ENCODE measurements around the gene NUP210. TPM values are rescaled to one million over a fixed set of nuclear protein-coding genes. Genes with fewer than 3 reads are reported as not detected.

The NUP210 gene
- total and polyA plus RNA-seq, 2 experiments from 2014 or later = 23.7 to 41.9 TPM

GRCh38 chr3:13317596-13318320 lies 102.4 kb downstream of the NUP210 start:
- Histone ChIP-seq H3K4me3 (no peak overlapping the region), H3K27me3 (no peaks in the 10 kb centered on the region), H3K9me3 (ENCODE audit: low read depth) (no peaks in the 10 kb centered on the region), H3K36me3 (peaks cover 8% of the 10 kb centered on the region), H3K4me1 (ENCODE audit: low read depth) (no peaks in the 10 kb centered on the region), H3K27ac (no peak overlapping the region)
- no peak for TF ChIP-seq CTCF (IDR thresholded peaks at IDR 0.05; ENCODE audit: low read depth, low read length)
- DNase-seq (ENCODE audit: low read depth in 1 of 2, low spot score in 1 of 2) = no peak

GRCh38 chr3:13316603-13317002 lies 103.5 kb downstream of the NUP210 start:
- DNase-seq (ENCODE audit: low read depth in 1 of 2, low spot score in 1 of 2) = no peak
- Histone ChIP-seq H3K4me3 (no peak overlapping the region), H3K27ac (no peak overlapping the region), H3K36me3 (peaks cover 4% of the 10 kb centered on the region), H3K4me1 (ENCODE audit: low read depth) (no peaks in the 10 kb centered on the region), H3K9me3 (ENCODE audit: low read depth) (no peaks in the 10 kb centered on the region), H3K27me3 (no peaks in the 10 kb centered on the region)
- TF ChIP-seq CTCF (IDR thresholded peaks at IDR 0.05; ENCODE audit: low read depth, low read length) = no peak

- Histone ChIP-seq H3K27me3 (no peaks in the 10 kb centered on the region), H3K9me3 (ENCODE audit: low read depth) (no peaks in the 10 kb centered on the region), H3K4me3 (no peak overlapping the region), H3K4me1 (ENCODE audit: low read depth) (no peaks in the 10 kb centered on the region), H3K36me3 (peaks cover 4% of the 10 kb centered on the region), H3K27ac (no peak overlapping the region)
- no peak for DNase-seq (ENCODE audit: low read depth in 1 of 2, low spot score in 1 of 2)
- no peak for TF ChIP-seq CTCF (IDR thresholded peaks at IDR 0.05; ENCODE audit: low read depth, low read length)
Measured at GRCh38 chr3:13314877-13315276, 105.2 kb downstream of the NUP210 start.

- Histone ChIP-seq H3K9me3 (ENCODE audit: low read depth) (no peaks in the 10 kb centered on the region), H3K27me3 (no peaks in the 10 kb centered on the region), H3K4me3 (no peak overlapping the region), H3K36me3 (peaks cover 2% of the 10 kb centered on the region), H3K27ac (no peak overlapping the region), H3K4me1 (ENCODE audit: low read depth) (no peaks in the 10 kb centered on the region)
- no peak for DNase-seq (ENCODE audit: low read depth in 1 of 2, low spot score in 1 of 2)
- no peak for TF ChIP-seq CTCF (IDR thresholded peaks at IDR 0.05; ENCODE audit: low read depth, low read length)
Measured at GRCh38 chr3:13313813-13314212, 106.3 kb downstream of the NUP210 start.

- Histone ChIP-seq H3K27ac (no peak overlapping the region), H3K9me3 (ENCODE audit: low read depth) (no peaks in the 10 kb centered on the region), H3K4me1 (ENCODE audit: low read depth) (no peaks in the 10 kb centered on the region), H3K36me3 (no peaks in the 10 kb centered on the region), H3K4me3 (no peak overlapping the region), H3K27me3 (no peaks in the 10 kb centered on the region)
- no peak for DNase-seq (ENCODE audit: low read depth in 1 of 2, low spot score in 1 of 2)
- TF ChIP-seq CTCF (IDR thresholded peaks at IDR 0.05; ENCODE audit: low read depth, low read length) = no peak
Measured at GRCh38 chr3:13309004-13309403, 111.1 kb downstream of the NUP210 start.

All from cardiac muscle cell (in vitro differentiated cells and primary cell).